Measurements from ENCODE around the gene GPATCH4. TPM values are rescaled to one million over a fixed set of nuclear protein-coding genes. Genes with fewer than 3 reads are reported as not detected.

Gene GPATCH4
- total and polyA plus RNA-seq, 10 of the 15 experiments (the other 5 are each of a cell fraction or from before 2014, with no cell fraction given) = 35.5 to 111 (median 73.9) TPM

DNA sequence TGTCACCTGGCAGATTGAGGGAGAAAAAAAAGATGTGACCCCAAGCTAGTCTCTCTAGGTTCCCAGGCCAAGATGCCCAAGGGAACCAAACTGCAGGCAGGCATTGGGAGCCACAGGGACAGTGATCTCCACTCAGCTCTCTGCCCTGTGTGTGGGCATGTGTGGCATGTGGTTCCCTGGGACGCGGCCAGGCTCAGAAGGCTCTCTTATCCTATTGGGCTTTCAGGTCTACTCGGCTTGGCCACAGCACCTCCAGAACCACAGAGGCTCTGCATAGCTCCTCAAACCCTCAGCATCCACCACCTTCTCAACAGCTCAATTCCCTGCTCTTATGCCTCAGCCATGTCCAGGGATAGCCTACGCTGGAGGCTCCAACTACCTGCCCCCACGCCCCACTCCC, 50.9 kb downstream of the GPATCH4 start:
- H3K36me3 ChIP-seq (ENCODE audit: control insufficient read depth in 2 of 2, insufficient read depth in 2 of 2, low read length in 1 of 2) = peaks cover 0 to 2% of the 10 kb centered on the region in 2 experiments; a peak in 3 of 4 replicates
- H2AFZ ChIP-seq (ENCODE audit: control insufficient read depth, low read depth, low read length) = no peak overlapping the region
- no peaks in the 10 kb centered on the region for H3K27me3 ChIP-seq (replicated peaks in 1 of 2; ENCODE audit: control insufficient read depth in 2 of 2, insufficient read depth in 2 of 2, low read length in 1 of 2)
- no peak for DNase-seq (ENCODE audit: low read depth, low spot score)
- SMC1A ChIA-PET (ENCODE audit: uncharacterized antibody, unreplicated experiment) = interaction anchor here (0.6 kb wide), 1 partner anchor 65 kb away, joined by 3 read pairs; no protein-coding TSS in a partner anchor
- no peak overlapping the region for H3K4me2 ChIP-seq (ENCODE audit: control insufficient read depth, insufficient read depth)
- no peak overlapping the region for H3K9ac ChIP-seq (ENCODE audit: control insufficient read depth, insufficient read depth, low read length)
- intact Hi-C loops (cut with micrococcal nuclease; ENCODE audit: unreplicated experiment) = no loop called here
- no peak overlapping the region for H3K27ac ChIP-seq (ENCODE audit: control insufficient read depth, insufficient read depth)
- no peaks in the 10 kb centered on the region for H3K4me1 ChIP-seq (ENCODE audit: control insufficient read depth, insufficient read depth, low read length)
- RAD21 ChIA-PET (ENCODE audit: unreplicated experiment) = interaction anchor here (1.1 kb wide), 1 partner anchor 69 kb away, joined by 5 read pairs; no protein-coding TSS in a partner anchor
- BruUV-seq (replicated peaks) = no TSS peak
- no peaks in the 10 kb centered on the region for H3K79me2 ChIP-seq (ENCODE audit: control insufficient read depth, insufficient read depth, low read length)
- POLR2A ChIA-PET = interaction anchor here (0.7 kb wide), 1 partner anchor 26 kb away, joined by 3 read pairs; no protein-coding TSS in a partner anchor
- CTCF ChIA-PET = interaction anchor here (0.7 kb wide), 1 partner anchor 48 kb away, joined by 3 read pairs; no protein-coding TSS in a partner anchor
- in situ Hi-C loops (cut with MboI) = no loop called here
- no peak for FAIRE-seq
- no peaks in the 10 kb centered on the region for H4K20me1 ChIP-seq (ENCODE audit: control insufficient read depth, insufficient read depth)
- H3K4me3 ChIP-seq = no peak overlapping the region
- no peaks in the 10 kb centered on the region for H3K9me3 ChIP-seq (replicated peaks; ENCODE audit: control insufficient read depth, insufficient read depth, low read length)
- no peak for ATAC-seq
- WGBS (ENCODE audit: insufficient coverage, insufficient replicate concordance, low lambda C conversion rate, missing lambda C conversion rate) = 64% methylated on average over 5 of the region's 5 CpGs
- TF ChIP-seq HDGF (IDR thresholded peaks at IDR 0.05) = no peak
- TF ChIP-seq FOXM1 (IDR thresholded peaks at IDR 0.05; ENCODE audit: low read depth, low read length) = no peak
- no peak for TF ChIP-seq CREM (IDR thresholded peaks at IDR 0.05; ENCODE audit: low read depth)
- TF ChIP-seq NFYA (IDR thresholded peaks at IDR 0.05; ENCODE audit: borderline replicate concordance, low read depth, low read length) = no peak
- TF ChIP-seq NR2C2 (IDR thresholded peaks at IDR 0.05; ENCODE audit: borderline replicate concordance, control insufficient read depth, insufficient read length, low read depth) = no peak
- TF ChIP-seq ETV6 (conservative IDR thresholded peaks at IDR 0.05 in 1 of 2, IDR thresholded peaks at IDR 0.05 in 1 of 2; ENCODE audit: borderline replicate concordance in 1 of 2, low read depth in 1 of 2) = no peak
- no peak for TF ChIP-seq ZNF274 (IDR thresholded peaks at IDR 0.05; ENCODE audit: insufficient read depth, insufficient read length)
- no peak for TF ChIP-seq GATAD2B (conservative IDR thresholded peaks at IDR 0.05; ENCODE audit: low read depth)
- TF ChIP-seq, protein P1, sequence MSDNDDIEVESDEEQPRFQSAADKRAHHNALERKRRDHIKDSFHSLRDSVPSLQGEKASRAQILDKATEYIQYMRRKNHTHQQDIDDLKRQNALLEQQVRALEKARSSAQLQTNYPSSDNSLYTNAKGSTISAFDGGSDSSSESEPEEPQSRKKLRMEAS (IDR thresholded peaks at IDR 0.05; ENCODE audit: low read depth, low read length) = no peak
- TF ChIP-seq SPI1 (IDR thresholded peaks at IDR 0.05; ENCODE audit: borderline replicate concordance, insufficient read depth, low read depth, low read length) = no peak
- TF ChIP-seq MEF2A (IDR thresholded peaks at IDR 0.05; ENCODE audit: insufficient read depth, low read depth, low read length) = no peak
- TF ChIP-seq, protein P2, sequence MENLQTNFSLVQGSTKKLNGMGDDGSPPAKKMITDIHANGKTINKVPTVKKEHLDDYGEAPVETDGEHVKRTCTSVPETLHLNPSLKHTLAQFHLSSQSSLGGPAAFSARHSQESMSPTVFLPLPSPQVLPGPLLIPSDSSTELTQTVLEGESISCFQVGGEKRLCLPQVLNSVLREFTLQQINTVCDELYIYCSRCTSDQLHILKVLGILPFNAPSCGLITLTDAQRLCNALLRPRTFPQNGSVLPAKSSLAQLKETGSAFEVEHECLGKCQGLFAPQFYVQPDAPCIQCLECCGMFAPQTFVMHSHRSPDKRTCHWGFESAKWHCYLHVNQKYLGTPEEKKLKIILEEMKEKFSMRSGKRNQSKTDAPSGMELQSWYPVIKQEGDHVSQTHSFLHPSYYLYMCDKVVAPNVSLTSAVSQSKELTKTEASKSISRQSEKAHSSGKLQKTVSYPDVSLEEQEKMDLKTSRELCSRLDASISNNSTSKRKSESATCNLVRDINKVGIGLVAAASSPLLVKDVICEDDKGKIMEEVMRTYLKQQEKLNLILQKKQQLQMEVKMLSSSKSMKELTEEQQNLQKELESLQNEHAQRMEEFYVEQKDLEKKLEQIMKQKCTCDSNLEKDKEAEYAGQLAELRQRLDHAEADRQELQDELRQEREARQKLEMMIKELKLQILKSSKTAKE (IDR thresholded peaks at IDR 0.05; ENCODE audit: low read depth, poor library complexity, severe bottlenecking) = no peak
- TF ChIP-seq ZNF217 (IDR thresholded peaks at IDR 0.05) = no peak
- TF ChIP-seq RAD21 (IDR thresholded peaks at IDR 0.05; ENCODE audit: insufficient read depth, low read depth, low read length) = no peak
- no peak for TF ChIP-seq STAT3 (IDR thresholded peaks at IDR 0.05; ENCODE audit: low read depth, low read length)
- TF ChIP-seq, protein P3, sequence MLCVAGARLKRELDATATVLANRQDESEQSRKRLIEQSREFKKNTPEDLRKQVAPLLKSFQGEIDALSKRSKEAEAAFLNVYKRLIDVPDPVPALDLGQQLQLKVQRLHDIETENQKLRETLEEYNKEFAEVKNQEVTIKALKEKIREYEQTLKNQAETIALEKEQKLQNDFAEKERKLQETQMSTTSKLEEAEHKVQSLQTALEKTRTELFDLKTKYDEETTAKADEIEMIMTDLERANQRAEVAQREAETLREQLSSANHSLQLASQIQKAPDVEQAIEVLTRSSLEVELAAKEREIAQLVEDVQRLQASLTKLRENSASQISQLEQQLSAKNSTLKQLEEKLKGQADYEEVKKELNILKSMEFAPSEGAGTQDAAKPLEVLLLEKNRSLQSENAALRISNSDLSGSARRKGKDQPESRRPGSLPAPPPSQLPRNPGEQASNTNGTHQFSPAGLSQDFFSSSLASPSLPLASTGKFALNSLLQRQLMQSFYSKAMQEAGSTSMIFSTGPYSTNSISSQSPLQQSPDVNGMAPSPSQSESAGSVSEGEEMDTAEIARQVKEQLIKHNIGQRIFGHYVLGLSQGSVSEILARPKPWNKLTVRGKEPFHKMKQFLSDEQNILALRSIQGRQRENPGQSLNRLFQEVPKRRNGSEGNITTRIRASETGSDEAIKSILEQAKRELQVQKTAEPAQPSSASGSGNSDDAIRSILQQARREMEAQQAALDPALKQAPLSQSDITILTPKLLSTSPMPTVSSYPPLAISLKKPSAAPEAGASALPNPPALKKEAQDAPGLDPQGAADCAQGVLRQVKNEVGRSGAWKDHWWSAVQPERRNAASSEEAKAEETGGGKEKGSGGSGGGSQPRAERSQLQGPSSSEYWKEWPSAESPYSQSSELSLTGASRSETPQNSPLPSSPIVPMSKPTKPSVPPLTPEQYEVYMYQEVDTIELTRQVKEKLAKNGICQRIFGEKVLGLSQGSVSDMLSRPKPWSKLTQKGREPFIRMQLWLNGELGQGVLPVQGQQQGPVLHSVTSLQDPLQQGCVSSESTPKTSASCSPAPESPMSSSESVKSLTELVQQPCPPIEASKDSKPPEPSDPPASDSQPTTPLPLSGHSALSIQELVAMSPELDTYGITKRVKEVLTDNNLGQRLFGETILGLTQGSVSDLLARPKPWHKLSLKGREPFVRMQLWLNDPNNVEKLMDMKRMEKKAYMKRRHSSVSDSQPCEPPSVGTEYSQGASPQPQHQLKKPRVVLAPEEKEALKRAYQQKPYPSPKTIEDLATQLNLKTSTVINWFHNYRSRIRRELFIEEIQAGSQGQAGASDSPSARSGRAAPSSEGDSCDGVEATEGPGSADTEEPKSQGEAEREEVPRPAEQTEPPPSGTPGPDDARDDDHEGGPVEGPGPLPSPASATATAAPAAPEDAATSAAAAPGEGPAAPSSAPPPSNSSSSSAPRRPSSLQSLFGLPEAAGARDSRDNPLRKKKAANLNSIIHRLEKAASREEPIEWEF (IDR thresholded peaks at IDR 0.05; ENCODE audit: insufficient replicate concordance, low read depth, low read length) = no peak
- no peak for TF ChIP-seq TBL1XR1 (IDR thresholded peaks at IDR 0.05; ENCODE audit: low read depth, low read length)
